Renal cortical epithelial cell (primary cell): ENCODE measurements around the gene ELOVL2. TPM values are rescaled to one million over a fixed set of nuclear protein-coding genes. Genes with fewer than 3 reads are reported as not detected.

ENCODE experiments used
- DNase-seq: peaks from one replicate; pipeline ENCODE4 v3.0.0-alpha.2; 2011; ENCODE audit warnings: low read depth
- total RNA-seq: library from RNA; depleted of rRNA; stranded (reverse); fragments of >200 nt; gene quantifications from 2 replicates; pipeline ENCODE4 v1.2.3, GENCODE V29; 2014

ELOVL2 gene
- total RNA-seq, 1 donor from 2014 or later, result 0.05 TPM

GRCh38 chr6:11056871-11057270, 12.8 kb upstream of the ELOVL2 start:
- DNase-seq, result no peak

GRCh38 chr6:11055127-11055627, 11.1 kb upstream of the ELOVL2 start:
- DNase-seq, result peak; percentile 35

GRCh38 chr6:11054722-11055121, 10.6 kb upstream of the ELOVL2 start:
- no peak for DNase-seq

- no peak for DNase-seq
Observed at GRCh38 chr6:11053307-11053706, 9.2 kb upstream of the ELOVL2 start.

GRCh38 chr6:11050731-11051130, 6.6 kb upstream of the ELOVL2 start:
- peak; percentile 17 for DNase-seq

GRCh38 chr6:11044712-11045167, 635 bp upstream of the ELOVL2 start:
- DNase-seq, result no peak

- peak; percentile 73 for DNase-seq
Observed at GRCh38 chr6:11043378-11043960, 636 bp downstream of the ELOVL2 start.

- no peak for DNase-seq
Observed at GRCh38 chr6:11042750-11043377, 1.2 kb downstream of the ELOVL2 start.

GRCh38 chr6:11042025-11042749, 1.9 kb downstream of the ELOVL2 start:
- no peak for DNase-seq

- DNase-seq, result no peak
Observed at GRCh38 chr6:11040134-11040533, 4.0 kb downstream of the ELOVL2 start.

GRCh38 chr6:11039040-11039439, 5.1 kb downstream of the ELOVL2 start:
- DNase-seq, result no peak

- DNase-seq, result no peak
Observed at GRCh38 chr6:11036977-11037430, 7.1 kb downstream of the ELOVL2 start.

- DNase-seq, result no peak
Observed at GRCh38 chr6:11036351-11036740, 7.8 kb downstream of the ELOVL2 start.

GRCh38 chr6:11035616-11036350, 8.3 kb downstream of the ELOVL2 start:
- no peak for DNase-seq

- peak; percentile 11 for DNase-seq
Observed at GRCh38 chr6:11033825-11034224, 10.3 kb downstream of the ELOVL2 start.

- DNase-seq, result no peak
Observed at GRCh38 chr6:11030904-11031303, 13.2 kb downstream of the ELOVL2 start.

- no peak for DNase-seq
Observed at GRCh38 chr6:11028959-11029358, 15.1 kb downstream of the ELOVL2 start.

- DNase-seq, result no peak
Observed at GRCh38 chr6:11027565-11028110, 16.5 kb downstream of the ELOVL2 start.

- no peak for DNase-seq
Observed at GRCh38 chr6:11025921-11026635, 18.0 kb downstream of the ELOVL2 start.

GRCh38 chr6:11025130-11025529, 19.0 kb downstream of the ELOVL2 start:
- no peak for DNase-seq

- DNase-seq, result no peak
Observed at GRCh38 chr6:11023032-11023431, 21.1 kb downstream of the ELOVL2 start.
